ENCODE data around the gene ZNF24.

ZNF24 gene

GRCh38 chr18:35343936-35344735 lies at the start of gene ZNF24:
Gene ZNF24, minus strand, starts transcription at chr18:35344420. Its CDS starts 3,770 bp downstream, at chr18:35340650.
- peak; percentile 88 for DNase-seq

- DNase-seq = no peak
Observed at GRCh38 chr18:35393716-35394115, 49.5 kb upstream of the ZNF24 start.

- DNase-seq = no peak
Observed at GRCh38 chr18:35392375-35392774, 48.2 kb upstream of the ZNF24 start.

GRCh38 chr18:35390951-35391700 lies 46.9 kb upstream of the ZNF24 start:
- DNase-seq = no peak

GRCh38 chr18:35389095-35389618 lies 44.9 kb upstream of the ZNF24 start:
- DNase-seq = no peak

GRCh38 chr18:35387152-35387571 lies 42.9 kb upstream of the ZNF24 start:
- DNase-seq = no peak

- DNase-seq = peak; percentile 39
Observed at GRCh38 chr18:35386600-35387100, 42.4 kb upstream of the ZNF24 start.

GRCh38 chr18:35383136-35383535 lies 38.9 kb upstream of the ZNF24 start:
- DNase-seq = no peak

- no peak for DNase-seq
Observed at GRCh38 chr18:35379421-35379820, 35.2 kb upstream of the ZNF24 start.

- no peak for DNase-seq
Observed at GRCh38 chr18:35378574-35378896, 34.3 kb upstream of the ZNF24 start.

- no peak for DNase-seq
Observed at GRCh38 chr18:35377875-35378573, 33.8 kb upstream of the ZNF24 start.

GRCh38 chr18:35376742-35377695 lies 32.8 kb upstream of the ZNF24 start, which contains the start of gene ZNF396:
Gene ZNF396, minus strand, starts transcription at chr18:35377337. Its CDS starts 3,045 bp downstream, at chr18:35374292.
- DNase-seq = no peak

GRCh38 chr18:35376393-35376741 lies 32.1 kb upstream of the ZNF24 start:
- no peak for DNase-seq

- DNase-seq = no peak
Observed at GRCh38 chr18:35374708-35375107, 30.5 kb upstream of the ZNF24 start.

GRCh38 chr18:35371412-35372195 lies 27.4 kb upstream of the ZNF24 start:
- DNase-seq = no peak

- DNase-seq = no peak
Observed at GRCh38 chr18:35369126-35369525, 24.9 kb upstream of the ZNF24 start.

GRCh38 chr18:35368595-35368994 lies 24.4 kb upstream of the ZNF24 start:
- DNase-seq = no peak

- no peak for DNase-seq
Observed at GRCh38 chr18:35362531-35362930, 18.3 kb upstream of the ZNF24 start.

GRCh38 chr18:35361570-35362321 lies 17.5 kb upstream of the ZNF24 start:
- no peak for DNase-seq

GRCh38 chr18:35355140-35355618 lies 11.0 kb upstream of the ZNF24 start:
- DNase-seq = no peak
